HG03196 (cell line): Measurements from ENCODE around the gene TBXAS1.
"Not testable (repeated sequence)": the region's sequence is repeated elsewhere in the genome, so short reads cannot be mapped to it uniquely, and the experiment has no call there.

Source experiments
- ATAC-seq: cut with Tn5 transposase; IDR thresholded peaks from one replicate; pipeline ENCODE4 v1.9.1; 2021; ENCODE audit not compliant: unreplicated experiment

Gene TBXAS1

GRCh38 chr7:139886899-139887298, 57.8 kb downstream of the TBXAS1 start:
- no peak for ATAC-seq

GRCh38 chr7:139887992-139888481, 59.0 kb downstream of the TBXAS1 start:
- ATAC-seq, result no peak

DNA sequence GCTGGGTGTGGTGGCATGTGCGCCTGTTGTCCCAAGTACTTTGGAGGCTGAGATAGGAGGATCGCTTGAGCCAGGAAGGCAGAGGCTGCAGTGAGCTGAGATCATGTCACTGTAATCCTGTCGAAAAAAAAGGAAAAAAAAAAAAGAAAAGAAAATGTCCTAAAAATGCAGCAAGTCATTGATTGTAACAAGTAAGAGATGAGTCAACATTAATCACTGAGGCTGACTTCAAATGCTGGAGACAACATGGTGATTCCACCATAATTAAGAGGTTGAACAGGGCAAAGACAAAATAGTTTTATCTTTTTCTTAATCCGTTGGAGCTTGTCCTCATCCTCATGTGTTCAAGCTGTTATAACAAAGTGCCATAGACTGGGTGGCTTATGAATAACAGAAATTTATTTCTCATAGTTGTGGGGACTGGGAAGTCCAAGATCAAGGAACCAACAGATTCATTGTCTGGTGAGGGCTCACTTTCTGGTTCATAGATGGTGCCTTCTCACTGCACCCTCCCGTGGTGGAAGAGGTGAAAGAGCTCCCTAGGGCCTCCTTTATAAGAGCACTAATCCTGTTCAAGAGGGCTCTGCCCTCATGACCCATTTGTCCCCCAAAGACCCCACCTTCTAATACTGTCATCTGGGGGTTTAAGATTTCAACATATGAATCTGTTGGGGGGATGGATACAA, 60.3 kb downstream of the TBXAS1 start:
- no peak for ATAC-seq

DNA sequence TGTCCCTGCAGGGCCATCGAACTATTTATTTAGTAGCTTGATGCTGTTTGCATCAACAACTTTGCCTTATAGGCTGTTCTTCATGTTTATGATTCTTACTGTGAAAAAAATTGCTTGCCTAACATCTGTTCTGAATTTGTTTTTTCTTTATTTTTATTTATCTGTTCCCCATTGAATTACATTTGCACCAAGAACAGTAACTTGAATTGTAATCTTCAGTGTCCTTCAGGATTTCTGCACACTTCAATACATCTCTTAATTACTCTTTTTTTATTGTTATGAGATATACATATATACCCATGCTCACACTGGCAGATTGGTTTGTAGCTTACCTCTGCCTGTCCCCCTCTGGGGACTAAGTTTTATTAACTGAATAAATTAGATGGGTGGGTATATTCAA, 64.4 kb downstream of the TBXAS1 start:
- no peak for ATAC-seq

DNA sequence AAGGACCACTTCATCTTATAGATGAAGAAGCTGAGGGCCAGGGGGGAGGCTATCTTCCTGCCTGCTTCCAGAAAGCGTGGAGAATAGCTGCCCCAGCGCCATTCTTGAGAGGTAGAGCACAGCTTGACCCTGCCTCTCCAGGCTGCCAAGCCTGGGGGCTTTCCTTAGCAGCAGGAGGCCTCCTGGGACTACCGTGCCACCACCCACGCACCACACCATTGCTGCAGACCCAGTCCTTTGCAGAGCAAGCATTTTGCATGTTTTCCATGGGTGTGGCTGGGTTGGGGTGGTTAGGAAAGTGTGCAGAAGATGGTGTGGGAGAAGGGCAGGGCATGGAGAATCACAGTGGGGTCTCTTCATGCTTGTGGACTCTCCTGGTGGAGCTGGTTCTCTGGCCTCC, 64.9 kb downstream of the TBXAS1 start:
- no peak for ATAC-seq

- ATAC-seq, result no peak
These were observed 66.2 kb downstream of the TBXAS1 start for GRCh38 chr7:139895141-139895829.

- ATAC-seq, result no peak
These were observed 67.2 kb downstream of the TBXAS1 start for GRCh38 chr7:139896288-139896687.

DNA sequence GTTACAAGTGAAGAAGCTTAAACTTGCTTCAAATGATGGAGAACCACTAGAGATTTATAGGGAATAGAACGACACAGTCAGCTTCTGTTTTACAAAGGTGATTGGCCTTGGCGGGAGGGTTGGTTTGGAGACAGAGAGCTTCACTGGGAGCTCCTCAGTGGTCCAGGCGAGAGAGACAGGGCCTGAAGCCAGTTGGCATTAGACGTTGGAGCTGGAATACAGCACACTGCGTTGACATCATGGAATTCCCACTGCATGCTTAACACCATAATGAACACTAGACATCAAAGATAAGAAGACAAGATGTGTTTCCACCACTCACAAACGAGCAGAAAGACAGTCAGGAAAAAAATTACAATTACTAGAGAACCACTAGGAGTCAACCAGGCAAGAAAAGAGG, 67.8 kb downstream of the TBXAS1 start:
- no peak for ATAC-seq

GRCh38 chr7:139897422-139898090, 68.5 kb downstream of the TBXAS1 start:
- ATAC-seq, result no peak

DNA sequence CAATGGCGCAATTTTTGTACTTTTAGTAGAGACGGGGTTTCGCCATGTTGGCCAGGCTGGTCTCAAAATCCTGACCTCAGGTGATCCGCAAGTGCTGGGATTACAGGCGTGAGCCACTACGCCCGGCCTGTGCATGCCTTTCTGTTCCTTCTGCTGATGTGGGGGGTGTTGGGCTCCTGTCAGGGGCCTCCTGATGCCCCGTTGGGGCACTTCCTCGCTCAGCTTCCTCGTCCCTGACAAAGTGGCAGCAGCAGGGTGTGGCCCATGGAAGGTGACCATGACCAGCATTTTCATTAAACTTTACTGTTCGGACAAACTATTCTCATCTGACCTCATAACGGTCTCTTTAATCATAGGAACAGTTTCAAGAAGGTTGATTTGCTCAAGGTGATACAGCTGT, 69.4 kb downstream of the TBXAS1 start:
- no peak for ATAC-seq

- ATAC-seq, result no peak
These were observed 70.4 kb downstream of the TBXAS1 start for GRCh38 chr7:139899328-139899955.

- no peak for ATAC-seq
These were observed 71.3 kb downstream of the TBXAS1 start for GRCh38 chr7:139900326-139900725.

GRCh38 chr7:139901056-139901795, 72.2 kb downstream of the TBXAS1 start:
- no peak for ATAC-seq

GRCh38 chr7:139901901-139902300, 72.8 kb downstream of the TBXAS1 start:
- ATAC-seq, result no peak

GRCh38 chr7:139902436-139903102, 73.5 kb downstream of the TBXAS1 start:
- ATAC-seq, result no peak

DNA sequence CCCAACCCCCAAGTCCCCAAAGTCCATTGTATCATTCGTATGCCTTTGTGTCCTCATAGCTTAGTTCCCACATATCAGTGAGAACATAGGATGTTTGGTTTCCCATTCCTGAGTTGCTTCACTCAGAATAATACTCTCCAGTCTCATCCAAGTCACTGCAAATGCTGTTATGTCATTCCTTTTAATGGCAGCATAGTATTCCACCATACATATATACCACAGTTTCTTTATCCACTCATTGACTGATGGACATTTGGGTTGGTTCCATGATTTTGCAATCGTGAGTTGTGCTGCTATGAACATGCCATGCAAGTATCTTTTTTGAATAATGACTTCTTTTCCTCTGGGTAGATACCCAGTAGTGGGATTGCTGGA, 74.0 kb downstream of the TBXAS1 start:
- not testable (repeated sequence) for ATAC-seq

GRCh38 chr7:139906879-139907278, 77.8 kb downstream of the TBXAS1 start:
- ATAC-seq, result no peak

GRCh38 chr7:139908792-139909191, 79.7 kb downstream of the TBXAS1 start:
- no peak for ATAC-seq

DNA sequence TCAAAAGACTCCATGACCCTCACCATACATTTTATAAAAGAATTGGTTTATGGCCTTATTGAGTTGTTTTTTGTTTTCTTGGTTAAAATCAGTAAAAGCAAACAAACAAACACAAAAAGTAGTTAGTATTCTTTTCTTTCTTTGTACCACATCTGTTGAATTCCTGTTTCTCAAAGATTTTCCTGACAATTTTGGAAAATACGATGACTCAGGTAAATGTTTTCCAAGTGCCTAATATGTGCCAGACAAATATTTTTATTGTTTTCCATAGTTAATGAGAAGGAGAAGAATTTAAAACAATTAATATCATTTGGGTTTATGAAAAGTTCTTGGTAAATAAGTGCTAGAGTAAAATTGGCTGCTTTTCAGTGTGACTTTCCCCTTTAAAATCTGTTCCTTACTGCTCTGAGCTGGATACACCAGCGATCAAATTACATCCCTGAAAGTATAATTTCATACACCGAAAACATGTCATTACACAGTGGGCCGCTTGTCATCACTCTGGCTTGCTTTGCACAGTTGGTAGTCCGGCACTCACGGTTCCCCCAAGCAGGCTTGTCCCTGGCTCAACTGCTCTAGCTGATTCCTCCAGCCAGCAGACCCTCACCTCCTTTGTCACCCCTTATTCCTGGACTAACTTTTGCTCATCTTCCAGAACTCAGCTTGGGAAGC, 80.5 kb downstream of the TBXAS1 start:
- ATAC-seq, result no peak
